HG02973 (cell line): ENCODE data around the gene ZNF165.
"Not testable (repeated sequence)": the region's sequence is repeated elsewhere in the genome, so short reads cannot be mapped to it uniquely, and the experiment has no call there.

Source experiments
- ATAC-seq: cut with Tn5 transposase; IDR thresholded peaks from one replicate; pipeline ENCODE4 v1.9.1; 2021; ENCODE audit warnings: moderate library complexity; ENCODE audit not compliant: unreplicated experiment

Gene ZNF165

DNA sequence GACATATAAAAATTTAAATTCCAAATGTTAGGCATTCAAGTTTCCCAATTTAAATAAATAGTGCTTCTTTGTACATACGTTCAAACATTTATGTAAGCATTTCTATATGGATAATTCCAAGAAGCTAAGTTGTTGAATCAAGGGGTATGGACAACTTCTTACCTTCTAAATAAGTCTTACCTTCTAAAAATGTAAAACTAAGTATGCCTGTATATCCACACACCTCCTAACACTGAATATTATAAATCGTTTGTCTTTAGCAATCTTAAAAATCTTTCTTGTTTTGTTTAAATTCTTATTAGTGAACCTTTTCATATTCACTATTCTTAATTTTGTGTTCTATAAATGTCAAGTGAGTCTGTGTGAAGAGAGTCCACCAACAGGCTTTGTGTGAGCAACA, 41.5 kb downstream of the ZNF165 start:
- ATAC-seq = no peak

DNA sequence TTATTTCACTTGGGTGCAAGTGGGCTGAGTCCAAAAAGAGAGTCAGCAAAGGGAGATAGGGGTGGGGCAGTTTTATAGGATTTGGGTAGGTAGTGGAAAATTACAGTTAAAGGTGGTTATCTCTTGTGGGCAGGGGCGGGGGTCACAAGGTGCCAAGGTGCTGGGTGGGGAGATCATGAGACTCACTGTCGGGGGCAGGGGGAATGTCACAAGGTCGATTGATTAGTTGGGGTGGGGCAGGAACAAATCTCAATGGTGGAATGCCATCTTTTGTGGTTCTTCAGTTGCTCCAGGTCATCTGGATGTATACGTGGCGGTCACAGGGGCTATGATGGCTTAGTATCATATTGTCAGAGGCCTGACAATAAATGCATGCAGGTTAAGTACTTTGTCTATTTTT, 41.9 kb downstream of the ZNF165 start:
- ATAC-seq = not testable (repeated sequence)

DNA sequence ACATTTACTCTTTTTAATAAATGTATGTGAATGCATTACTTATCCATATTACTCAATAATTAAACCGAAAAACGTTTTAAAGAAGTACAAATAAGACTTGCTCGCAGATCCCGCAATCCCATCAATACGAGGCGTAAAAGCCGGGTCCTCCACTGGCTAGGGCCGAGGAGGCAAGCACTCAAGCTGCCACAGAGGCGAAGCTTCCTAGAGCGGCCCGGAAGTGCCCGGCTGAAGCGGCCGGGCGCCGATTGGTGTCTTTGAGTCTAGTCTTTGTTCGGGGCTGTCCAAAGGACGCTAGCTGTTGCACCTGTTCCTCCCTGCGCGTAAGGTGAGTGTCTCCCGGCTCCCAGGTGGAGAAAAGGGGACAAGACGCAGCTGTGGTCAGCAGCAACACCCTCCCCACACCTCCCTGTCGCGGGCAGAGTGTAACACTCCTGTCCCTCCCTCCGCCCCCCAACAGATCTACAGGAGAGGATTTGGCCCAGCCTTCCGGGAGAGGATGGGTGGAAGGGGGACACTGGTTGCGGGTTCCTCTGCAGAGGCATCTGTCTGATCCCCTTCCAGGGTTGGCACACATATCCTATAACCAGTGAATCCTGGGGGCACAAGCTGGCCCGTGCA, 44.1 kb downstream of the ZNF165 start, which contains the start of gene ZSCAN16:
Gene ZSCAN16, plus strand, starts transcription at position 260 of the 621 bp plus-strand sequence. CDS start 835 bp downstream, outside the sequence.
- ATAC-seq = peak; percentile 93

DNA sequence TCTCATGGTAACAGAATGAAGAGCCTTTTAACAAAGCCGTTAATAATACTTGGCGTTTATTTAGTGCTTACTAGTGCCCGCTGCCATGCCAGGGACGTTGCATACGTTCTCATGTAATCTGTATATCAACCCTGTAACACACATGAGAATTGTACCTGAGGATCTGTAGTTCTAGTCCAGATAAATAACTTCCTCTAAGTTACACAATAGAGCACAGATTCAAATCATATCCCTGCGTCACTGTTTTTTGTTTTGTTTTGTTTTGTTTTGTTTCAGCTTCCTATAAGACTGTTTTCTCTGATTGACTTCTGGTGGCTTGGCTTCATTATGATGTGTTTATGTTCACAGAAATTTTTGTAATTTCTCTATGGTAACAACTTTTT, 44.6 kb downstream of the ZNF165 start:
- peak; percentile 12 for ATAC-seq

DNA sequence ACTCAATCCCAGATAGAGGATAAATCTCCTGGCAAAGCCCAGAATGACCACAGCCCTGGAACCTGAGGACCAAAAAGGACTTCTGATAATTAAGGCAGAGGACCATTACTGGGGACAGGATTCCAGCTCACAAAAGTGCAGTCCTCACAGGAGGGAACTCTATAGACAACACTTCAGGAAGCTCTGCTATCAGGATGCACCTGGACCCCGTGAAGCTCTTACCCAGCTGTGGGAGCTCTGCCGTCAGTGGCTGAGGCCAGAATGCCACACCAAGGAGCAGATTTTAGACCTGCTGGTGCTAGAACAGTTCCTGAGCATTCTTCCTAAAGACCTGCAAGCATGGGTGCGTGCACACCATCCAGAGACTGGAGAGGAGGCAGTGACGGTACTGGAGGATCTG, 45.0 kb downstream of the ZNF165 start:
- no peak for ATAC-seq

DNA sequence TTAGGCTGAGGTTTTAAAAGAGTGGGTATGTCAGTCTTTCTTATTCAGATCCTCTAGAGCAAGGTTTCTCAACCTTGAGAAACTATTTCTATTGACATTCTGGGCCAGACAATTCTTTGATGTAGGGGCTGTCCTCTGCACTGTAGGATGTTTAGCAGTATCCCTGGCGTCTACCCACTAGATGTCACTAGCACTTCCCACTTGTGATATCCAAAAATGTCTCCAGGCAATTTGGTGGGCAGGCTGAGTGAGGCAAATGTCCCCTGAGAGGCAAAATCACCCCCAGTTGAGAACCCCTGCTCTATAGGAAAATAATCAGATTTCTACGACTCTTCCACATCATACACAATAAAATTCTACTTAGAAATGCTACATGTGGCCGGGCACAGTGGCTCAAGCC, 53.6 kb downstream of the ZNF165 start:
- no peak for ATAC-seq

DNA sequence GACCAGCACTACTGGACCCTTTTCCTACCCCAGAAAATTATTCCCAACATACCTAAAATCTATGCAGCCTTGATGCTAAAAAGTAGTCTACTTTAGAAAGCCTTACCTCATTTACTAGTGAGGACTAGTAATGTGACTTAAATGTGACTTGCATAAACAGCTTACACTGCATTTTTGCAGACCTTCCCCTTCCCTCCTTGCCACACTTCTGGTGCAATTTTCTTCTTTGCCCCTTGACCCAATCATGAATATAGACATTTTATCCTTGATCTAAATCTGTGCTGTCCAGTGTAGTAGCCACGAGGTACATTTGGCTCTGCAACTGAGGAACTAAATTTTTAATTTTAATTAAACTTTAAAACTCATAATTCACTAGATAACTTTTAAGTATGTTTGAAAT, 54.3 kb downstream of the ZNF165 start:
- no peak for ATAC-seq

DNA sequence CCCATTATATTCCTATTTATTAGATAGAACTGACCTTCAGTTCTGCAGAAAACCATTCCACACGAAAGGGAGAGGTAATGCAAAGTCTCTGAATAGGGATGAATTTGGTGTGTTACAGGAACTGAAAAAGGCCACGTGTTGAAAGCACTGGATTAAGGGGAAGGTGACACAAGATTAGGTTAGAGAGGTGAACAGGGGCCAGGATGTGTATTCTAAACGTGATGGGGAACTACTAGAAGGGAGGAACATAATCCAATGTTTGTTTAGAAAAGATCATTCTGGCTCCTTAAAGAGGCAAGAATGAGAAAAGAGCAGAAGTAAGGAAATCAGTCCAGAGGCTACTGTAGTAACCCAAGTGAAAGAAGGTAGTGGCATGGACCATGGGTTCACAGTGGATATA, 55.0 kb downstream of the ZNF165 start:
- no peak for ATAC-seq

DNA sequence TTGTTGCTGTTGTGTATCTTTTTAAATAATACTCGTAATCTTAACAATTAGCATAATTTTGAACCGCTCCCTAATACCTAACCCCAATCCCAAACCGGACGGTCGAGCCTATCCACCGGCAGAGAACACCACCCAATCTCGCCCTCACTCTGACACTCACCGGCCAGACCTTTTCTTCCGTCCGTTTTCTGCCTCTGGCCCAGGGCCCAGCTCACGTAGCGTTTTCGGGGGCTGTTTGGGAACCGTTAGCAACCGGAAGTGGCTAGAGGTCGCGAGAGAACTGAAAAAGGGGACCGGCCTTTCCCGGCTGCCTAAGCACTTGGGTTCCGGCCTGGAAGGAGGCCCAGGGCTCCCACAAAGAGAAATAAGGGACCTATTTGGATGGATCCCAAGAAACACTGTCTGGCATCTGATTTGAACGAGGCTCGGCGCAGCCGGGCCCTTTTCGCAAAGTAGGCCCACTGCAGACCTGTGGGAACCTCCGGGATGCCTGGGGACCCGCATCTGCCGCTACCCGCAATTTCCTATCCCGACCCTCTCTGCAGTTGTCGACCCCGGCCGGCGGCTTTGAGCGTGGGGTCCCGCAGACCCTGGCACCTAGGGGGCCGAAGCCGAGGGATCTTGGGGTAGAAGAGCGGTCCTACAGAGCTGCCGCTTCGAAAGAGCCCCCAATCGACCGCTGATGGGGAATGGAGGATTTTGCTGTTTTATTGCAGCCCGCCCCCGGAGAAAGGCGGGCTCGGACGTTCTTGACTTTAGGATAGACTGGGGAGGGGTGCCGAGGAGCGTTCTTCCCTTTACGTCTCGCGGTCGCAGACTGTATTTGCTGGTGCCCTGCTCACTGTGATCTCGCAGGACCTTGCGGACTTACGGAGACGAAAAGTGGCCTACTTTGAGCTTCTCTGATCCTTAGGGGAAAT, 56.5 kb downstream of the ZNF165 start:
- ATAC-seq = peak; percentile 50

DNA sequence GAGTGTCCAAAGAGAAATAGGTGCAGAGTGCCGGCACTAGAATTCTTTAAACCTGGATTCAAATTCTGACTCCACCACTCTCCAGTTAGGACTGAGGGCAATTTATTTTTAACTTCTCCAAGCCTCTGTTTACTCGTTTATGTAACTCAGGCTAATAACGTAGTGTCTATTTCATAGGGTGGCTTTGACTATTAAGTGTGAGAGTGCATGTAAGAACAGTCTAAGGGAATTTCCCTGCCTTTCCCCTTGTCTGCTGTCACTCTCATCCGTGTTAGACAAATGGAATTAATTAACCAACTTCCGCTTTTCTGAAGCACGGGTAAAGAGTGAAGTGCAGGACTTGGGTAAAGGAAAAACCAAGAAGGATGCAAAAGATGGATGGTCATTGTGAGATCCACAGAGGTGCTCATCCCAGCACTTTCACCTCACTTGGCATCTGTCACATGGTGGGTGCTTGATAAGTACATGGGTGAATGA, 57.2 kb downstream of the ZNF165 start:
- peak; percentile 43 for ATAC-seq
